Central memory CD4-positive, alpha-beta T cell (primary cell): ENCODE data around the gene STARD3.
A peak's percentile ranks its signal among the peaks of the same experiment; 100 is the strongest.

Source experiments
- DNase-seq: peaks from one replicate; pipeline ENCODE4 v3.0.0; 2022

STARD3 gene

GRCh38 chr17:39604911-39605491 is 31.9 kb upstream of the STARD3 start:
- DNase-seq, result no peak

GRCh38 chr17:39605492-39606433 is 31.2 kb upstream of the STARD3 start:
- no peak for DNase-seq

GRCh38 chr17:39606434-39607056 is 30.4 kb upstream of the STARD3 start:
- DNase-seq, result no peak

GRCh38 chr17:39607057-39607850 is 29.7 kb upstream of the STARD3 start:
- no peak for DNase-seq

GRCh38 chr17:39607851-39608130 is 29.2 kb upstream of the STARD3 start, which contains the start of gene NEUROD2:
Gene NEUROD2 (minus strand): TSS chr17:39607920. CDS start chr17:39606599, 1,321 bp downstream.
- DNase-seq, result no peak

- DNase-seq, result no peak
Observed at GRCh38 chr17:39608142-39608981, 28.6 kb upstream of the STARD3 start.

- DNase-seq, result no peak
Observed at GRCh38 chr17:39609416-39610025, 27.4 kb upstream of the STARD3 start.

GRCh38 chr17:39611401-39612112 is 25.4 kb upstream of the STARD3 start:
- no peak for DNase-seq

GRCh38 chr17:39612291-39612894 is 24.6 kb upstream of the STARD3 start:
- no peak for DNase-seq

- DNase-seq, result no peak
Observed at GRCh38 chr17:39612935-39613464, 23.9 kb upstream of the STARD3 start.

GRCh38 chr17:39614545-39615157 is 22.3 kb upstream of the STARD3 start:
- DNase-seq, result no peak

- no peak for DNase-seq
Observed at GRCh38 chr17:39615434-39615833, 21.5 kb upstream of the STARD3 start.

- no peak for DNase-seq
Observed at GRCh38 chr17:39617100-39617445, 19.9 kb upstream of the STARD3 start.

GRCh38 chr17:39617446-39618245 is 19.3 kb upstream of the STARD3 start:
- peak; percentile 51 for DNase-seq

GRCh38 chr17:39618246-39618913 is 18.6 kb upstream of the STARD3 start:
- no peak for DNase-seq

GRCh38 chr17:39618956-39619785 is 17.8 kb upstream of the STARD3 start:
- no peak for DNase-seq

GRCh38 chr17:39619786-39620101 is 17.2 kb upstream of the STARD3 start:
- no peak for DNase-seq
